DOHH2 (cell line): ENCODE measurements around the gene CLDN14.

Source experiments
- CTCF ChIP-seq: fragments of 200-600 bp; sonication (generic); IDR thresholded peaks from one replicate; pipeline ENCODE4 v1.5.1; 2014; ENCODE audit warnings: antibody characterized with exemption, mild to moderate bottlenecking, low read depth, low read length; ENCODE audit not compliant: poor library complexity, severe bottlenecking
- EZH2phosphoT487 ChIP-seq: fragments of 200-600 bp; sonication (generic); IDR thresholded peaks from 2 replicates; pipeline ENCODE4 v1.6.1; 2017; ENCODE audit warnings: borderline replicate concordance, mild to moderate bottlenecking, antibody characterized with exemption, low read length, moderate library complexity, mixed read lengths

GRCh38 chr21:36478207-36478701 is 1.7 kb downstream of the CLDN14 start:
- TF ChIP-seq CTCF (no peak), EZH2phosphoT487 (no peak)
